K562 (cell line): ENCODE data around the gene OTOGL. TPM values are rescaled to one million over a fixed set of nuclear protein-coding genes. Genes with fewer than 3 reads are reported as not detected.

Experiments
- ATAC-seq: fragments of 200-7000 bp; cut with Tn5 transposase; 3 replicates; pipeline ENCODE4 v1.9.1; 2020; ENCODE audit warnings: moderate library complexity
- BruUV-seq: library from RNA; stranded (reverse); fragments of 400-500 nt; replicated peaks from 2 replicates; lab custom pipeline; 2021; lab: Mats Ljungman, UMichigan
- CTCF ChIA-PET: fragments of 300-600 bp; formaldehyde crosslinking; extraction: SDS; loops from one replicate; lab custom pipeline; 2021; ENCODE audit warnings: low intra/inter-chr PET ratio; lab: Yijun Ruan, JAX
- POLR2A ChIA-PET: fragments of 300-600, 350-650 bp; sonication (Branson Sonifier 250); formaldehyde crosslinking; extraction: SDS; loops from one replicate; lab custom pipeline; 2021; ENCODE audit warnings: antibody characterized with exemption, inconsistent platforms; lab: Yijun Ruan, JAX
- DNase-seq, 4 experiments: peaks; one replicate each; pipeline versions ENCODE4 v3.0.0 to v3.0.0-alpha.2; 2011 to 2018; ENCODE audit warnings: low spot score in 3 of 4, mixed read lengths in 3 of 4; ENCODE audit errors: extremely low read depth in 1 of 4
- FAIRE-seq: peaks from 2 replicates; lab custom pipeline; 2011; peaks lifted over from hg19 to GRCh38; lab: Jason Lieb, UNC
- H2AFZ ChIP-seq: 2 replicates; pipeline ENCODE4 v1.6.0; 2011; ENCODE audit warnings: low read depth, low read length, control low read depth, inconsistent platforms
- H3K27ac ChIP-seq: fragments of 200-600 bp; 3 replicates; pipeline ENCODE4 v1.8.0; 2011; ENCODE audit warnings: low read depth, mild to moderate bottlenecking, control low read depth, inconsistent platforms, low read length, moderate library complexity, mixed read lengths; ENCODE audit errors: extremely low read depth
- H3K27me3 ChIP-seq, 2 experiments: fragments of 300-600 bp in 1 of 2; 2 replicates in 1 of 2; 3 replicates in 1 of 2; pipeline versions ENCODE4 v1.6.0 to v1.8.0; 2011; ENCODE audit warnings: inconsistent platforms in 2 of 2, low read length in 2 of 2, mild to moderate bottlenecking in 1 of 2, mixed read lengths in 1 of 2, moderate library complexity in 1 of 2; ENCODE audit not compliant: control insufficient read depth in 2 of 2, insufficient read depth in 2 of 2
- H3K36me3 ChIP-seq: fragments of 300-600 bp; 3 replicates; pipeline ENCODE4 v1.8.0; 2011; ENCODE audit warnings: mild to moderate bottlenecking, low read length, inconsistent platforms; ENCODE audit not compliant: control insufficient read depth, insufficient read depth
- H3K4me1 ChIP-seq, 2 experiments: fragments of 200-600 bp in 1 of 2; replicated peaks in 1 of 2; 2 replicates in 1 of 2; 3 replicates in 1 of 2; pipeline versions ENCODE4 v1.5.1 to v1.8.0; 2011; ENCODE audit warnings: inconsistent platforms in 2 of 2, low read length in 2 of 2, mild to moderate bottlenecking in 1 of 2, mixed read lengths in 1 of 2, moderate library complexity in 1 of 2; ENCODE audit not compliant: control insufficient read depth in 2 of 2, insufficient read depth in 2 of 2
- H3K4me2 ChIP-seq: 2 replicates; pipeline ENCODE4 v1.6.1; 2011; ENCODE audit warnings: low read length, control low read depth, inconsistent platforms, mixed read lengths; ENCODE audit not compliant: insufficient read depth
- H3K4me3 ChIP-seq: fragments of 200-600 bp; sonication (generic), shearing (Covaris generic); 2 replicates; pipeline ENCODE4 v1.5.1; 2016; ENCODE audit warnings: control low read depth, inconsistent platforms
- H3K79me2 ChIP-seq: fragments of 200-600 bp; 3 replicates; pipeline ENCODE4 v1.8.0; 2011; ENCODE audit warnings: low read length, inconsistent platforms; ENCODE audit not compliant: control insufficient read depth, insufficient read depth
- H3K9ac ChIP-seq, 2 experiments: 2 replicates each; pipeline versions ENCODE4 v1.6.0 to v1.6.1; 2011; ENCODE audit warnings: low read depth in 2 of 2, low read length in 2 of 2, control low read depth in 1 of 2, inconsistent platforms in 1 of 2, mild to moderate bottlenecking in 1 of 2, mixed read lengths in 1 of 2; ENCODE audit not compliant: insufficient read depth in 1 of 2
- H3K9me1 ChIP-seq: one replicate; pipeline ENCODE4 v1.6.0; 2011; ENCODE audit warnings: inconsistent platforms, mild to moderate bottlenecking, low read length, moderate library complexity; ENCODE audit not compliant: control insufficient read depth, insufficient read depth
- H3K9me3 ChIP-seq: replicated peaks from 2 replicates; pipeline ENCODE4 v1.5.1; 2011; ENCODE audit warnings: low read depth, low read length, inconsistent platforms; ENCODE audit not compliant: control insufficient read depth, insufficient read depth
- H4K20me1 ChIP-seq: replicated peaks from 2 replicates; pipeline ENCODE4 v1.6.1; 2011; ENCODE audit warnings: low read length, inconsistent platforms, mixed read lengths; ENCODE audit not compliant: control insufficient read depth, insufficient read depth
- BRF1 ChIP-seq: IDR thresholded peaks from 3 replicates; pipeline ENCODE4 v1.6.1; 2011; ENCODE audit warnings: borderline replicate concordance, mild to moderate bottlenecking; ENCODE audit not compliant: insufficient read length; ENCODE audit errors: extremely low read depth
- CHCHD3 ChIP-seq: fragments of 250-450 bp; sonication (Bioruptor Pico); IDR thresholded peaks from 2 replicates; pipeline ENCODE4 v2.1.2; 2022; ENCODE audit warnings: mild to moderate bottlenecking
- GATAD2B ChIP-seq: fragments of 450-650 bp; IDR thresholded peaks from 2 replicates; pipeline ENCODE4 v1.6.1; 2017; ENCODE audit warnings: mild to moderate bottlenecking, borderline replicate concordance
- HMG20B ChIP-seq: fragments of 250-450 bp; sonication (Bioruptor Pico); IDR thresholded peaks from 2 replicates; pipeline ENCODE4 v1.5.0; 2021; ENCODE audit warnings: mild to moderate bottlenecking
- KDM5B ChIP-seq: fragments of 200-600 bp; sonication (generic); IDR thresholded peaks from 2 replicates; pipeline ENCODE4 v1.6.1; 2012; ENCODE audit warnings: low read depth, mild to moderate bottlenecking, moderate library complexity, low read length, control low read depth, inconsistent platforms; ENCODE audit not compliant: insufficient replicate concordance
- NR4A1 ChIP-seq, 2 experiments: fragments of 250-450 bp in 1 of 2; fragments of 450-650 bp in 1 of 2; sonication (Bioruptor Pico) in 1 of 2; IDR thresholded peaks; 2 replicates each; pipeline versions ENCODE4 v1.4.0 to v1.6.1; 2016 to 2020; ENCODE audit warnings: mild to moderate bottlenecking in 2 of 2, missing compliant biosample characterization in 1 of 2, missing genetic modification characterization in 1 of 2, moderate library complexity in 1 of 2
- SUPT5H ChIP-seq: fragments of 450-650 bp; IDR thresholded peaks from 2 replicates; pipeline ENCODE4 v1.6.1; 2016
- ZNF561 ChIP-seq: fragments of 450-650 bp; formaldehyde crosslinking; conservative IDR thresholded peaks from 2 replicates; pipeline ENCODE4 v1.4.0; 2020; ENCODE audit warnings: mild to moderate bottlenecking, moderate library complexity
- in situ Hi-C: fragments of 300-500 bp; cut with MboI; formaldehyde crosslinking; loops from 4 replicates; pipeline ENCODE4 v1.15.0; 2018; ENCODE audit warnings: inconsistent platforms, mixed read lengths
- intact Hi-C: fragments of 100-400 bp; cut with micrococcal nuclease; formaldehyde crosslinking; loops from 2 replicates; pipeline ENCODE4 v1.14.2; 2022
- polyA plus RNA-seq, 8 experiments: library from polyadenylated mRNA; depleted of rRNA in 4 of 8; stranded (reverse) in 5 of 8; unstranded in 3 of 8; fragments of >200 nt; fragmentation: Nextera tagmentation in 2 of 8; fragmentation: Illumina TruSeq in 1 of 8; extraction: Ambion mirVana in 2 of 8; extraction: Trizol in 1 of 8; gene quantifications; 2 replicates each; pipeline versions ENCODE4 v1.2.1 to v1.2.3, GENCODE V29; 2011 to 2014; ENCODE audit warnings: inconsistent platforms in 1 of 8, missing spikeins in 1 of 8
- total RNA-seq, 7 experiments: library from RNA; depleted of rRNA in 6 of 7; stranded (reverse); fragments of >200 nt in 6 of 7; fragmentation: Illumina TruSeq in 2 of 7; extraction: Trizol in 2 of 7; gene quantifications; 2 replicates each; pipeline versions ENCODE4 v1.2.1 to v1.2.3, GENCODE V29; 2011 to 2021; ENCODE audit warnings: low replicate concordance in 1 of 7
- TF ChIP-seq, protein P1 (sequence below): fragments of 250-450 bp; sonication (Bioruptor Pico); IDR thresholded peaks from 2 replicates; pipeline ENCODE4 v1.5.0; 2021
- TF ChIP-seq, protein P2 (sequence below): fragments of 250-450 bp; sonication (Bioruptor Pico); IDR thresholded peaks from 2 replicates; pipeline ENCODE4 v1.4.0; 2020; ENCODE audit warnings: mild to moderate bottlenecking, moderate library complexity, borderline replicate concordance
- TF ChIP-seq, protein P3 (sequence below), 2 experiments: fragments of 150-350 bp in 1 of 2; IDR thresholded peaks; 2 replicates each; pipeline ENCODE4 v1.6.1; 2012 to 2016; ENCODE audit warnings: low read depth in 2 of 2, low read length in 2 of 2, mild to moderate bottlenecking in 1 of 2, moderate library complexity in 1 of 2
- TF ChIP-seq, protein P4 (sequence below), 2 experiments: fragments of 200-800 bp in 1 of 2; sonication (Bioruptor generic) in 1 of 2; sonication (generic) in 1 of 2; formaldehyde crosslinking in 1 of 2; IDR thresholded peaks in 1 of 2; conservative IDR thresholded peaks in 1 of 2; 2 replicates each; pipeline versions ENCODE4 v1.5.0 to v1.6.1; 2016 to 2020; ENCODE audit warnings: missing compliant biosample characterization in 1 of 2, missing genetic modification characterization in 1 of 2, missing genetic modification reagents in 1 of 2

Gene OTOGL
- total and polyA plus RNA-seq, 9 of the 15 experiments (the other 6 are each of a cell fraction or from before 2014, with no cell fraction given) = 0.02 to 0.03 TPM; not detected in 7

DNA sequence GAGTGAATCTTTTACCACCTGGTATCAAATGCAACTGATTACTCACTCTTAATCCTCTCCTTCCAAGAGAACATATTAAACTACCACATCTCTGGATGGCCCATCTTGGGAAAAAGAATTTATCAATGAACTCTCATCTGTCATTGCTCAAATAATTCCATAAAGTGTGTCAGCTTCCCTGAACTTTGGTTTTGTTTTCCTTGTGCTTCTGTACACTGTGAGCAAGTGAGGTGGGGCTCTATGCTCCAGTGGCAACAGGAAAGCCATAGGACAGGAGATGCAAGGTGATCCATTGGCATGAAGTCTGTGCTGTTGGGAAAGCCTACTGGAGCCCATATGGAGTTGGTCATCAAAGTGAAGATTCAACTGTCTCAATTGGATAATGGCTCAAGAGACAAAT, 17.4 kb downstream of the OTOGL start:
- no peak overlapping the region for H3K27ac ChIP-seq
- POLR2A ChIA-PET = no interaction called here
- no TSS peak for BruUV-seq
- no peak for TF ChIP-seq BRF1
- no peak for TF ChIP-seq HMG20B
- TF ChIP-seq, protein P1, sequence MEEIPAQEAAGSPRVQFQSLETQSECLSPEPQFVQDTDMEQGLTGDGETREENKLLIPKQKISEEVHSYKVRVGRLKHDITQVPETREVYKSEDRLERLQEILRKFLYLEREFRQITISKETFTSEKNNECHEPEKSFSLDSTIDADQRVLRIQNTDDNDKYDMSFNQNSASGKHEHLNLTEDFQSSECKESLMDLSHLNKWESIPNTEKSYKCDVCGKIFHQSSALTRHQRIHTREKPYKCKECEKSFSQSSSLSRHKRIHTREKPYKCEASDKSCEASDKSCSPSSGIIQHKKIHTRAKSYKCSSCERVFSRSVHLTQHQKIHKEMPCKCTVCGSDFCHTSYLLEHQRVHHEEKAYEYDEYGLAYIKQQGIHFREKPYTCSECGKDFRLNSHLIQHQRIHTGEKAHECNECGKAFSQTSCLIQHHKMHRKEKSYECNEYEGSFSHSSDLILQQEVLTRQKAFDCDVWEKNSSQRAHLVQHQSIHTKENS (CRISPR knock-in tag) = no peak
- TF ChIP-seq ZNF561 (CRISPR knock-in tag) = no peak
- TF ChIP-seq NR4A1 (CRISPR knock-in tag; IDR thresholded peaks at IDR 0.05) = no peak
- no peak for TF ChIP-seq NR4A1 (tag; IDR thresholded peaks at IDR 0.05)
- TF ChIP-seq GATAD2B = no peak
- TF ChIP-seq, protein P2, sequence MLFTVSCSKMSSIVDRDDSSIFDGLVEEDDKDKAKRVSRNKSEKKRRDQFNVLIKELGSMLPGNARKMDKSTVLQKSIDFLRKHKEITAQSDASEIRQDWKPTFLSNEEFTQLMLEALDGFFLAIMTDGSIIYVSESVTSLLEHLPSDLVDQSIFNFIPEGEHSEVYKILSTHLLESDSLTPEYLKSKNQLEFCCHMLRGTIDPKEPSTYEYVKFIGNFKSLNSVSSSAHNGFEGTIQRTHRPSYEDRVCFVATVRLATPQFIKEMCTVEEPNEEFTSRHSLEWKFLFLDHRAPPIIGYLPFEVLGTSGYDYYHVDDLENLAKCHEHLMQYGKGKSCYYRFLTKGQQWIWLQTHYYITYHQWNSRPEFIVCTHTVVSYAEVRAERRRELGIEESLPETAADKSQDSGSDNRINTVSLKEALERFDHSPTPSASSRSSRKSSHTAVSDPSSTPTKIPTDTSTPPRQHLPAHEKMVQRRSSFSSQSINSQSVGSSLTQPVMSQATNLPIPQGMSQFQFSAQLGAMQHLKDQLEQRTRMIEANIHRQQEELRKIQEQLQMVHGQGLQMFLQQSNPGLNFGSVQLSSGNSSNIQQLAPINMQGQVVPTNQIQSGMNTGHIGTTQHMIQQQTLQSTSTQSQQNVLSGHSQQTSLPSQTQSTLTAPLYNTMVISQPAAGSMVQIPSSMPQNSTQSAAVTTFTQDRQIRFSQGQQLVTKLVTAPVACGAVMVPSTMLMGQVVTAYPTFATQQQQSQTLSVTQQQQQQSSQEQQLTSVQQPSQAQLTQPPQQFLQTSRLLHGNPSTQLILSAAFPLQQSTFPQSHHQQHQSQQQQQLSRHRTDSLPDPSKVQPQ (CRISPR knock-in tag) = no peak
- TF ChIP-seq, protein P3, sequence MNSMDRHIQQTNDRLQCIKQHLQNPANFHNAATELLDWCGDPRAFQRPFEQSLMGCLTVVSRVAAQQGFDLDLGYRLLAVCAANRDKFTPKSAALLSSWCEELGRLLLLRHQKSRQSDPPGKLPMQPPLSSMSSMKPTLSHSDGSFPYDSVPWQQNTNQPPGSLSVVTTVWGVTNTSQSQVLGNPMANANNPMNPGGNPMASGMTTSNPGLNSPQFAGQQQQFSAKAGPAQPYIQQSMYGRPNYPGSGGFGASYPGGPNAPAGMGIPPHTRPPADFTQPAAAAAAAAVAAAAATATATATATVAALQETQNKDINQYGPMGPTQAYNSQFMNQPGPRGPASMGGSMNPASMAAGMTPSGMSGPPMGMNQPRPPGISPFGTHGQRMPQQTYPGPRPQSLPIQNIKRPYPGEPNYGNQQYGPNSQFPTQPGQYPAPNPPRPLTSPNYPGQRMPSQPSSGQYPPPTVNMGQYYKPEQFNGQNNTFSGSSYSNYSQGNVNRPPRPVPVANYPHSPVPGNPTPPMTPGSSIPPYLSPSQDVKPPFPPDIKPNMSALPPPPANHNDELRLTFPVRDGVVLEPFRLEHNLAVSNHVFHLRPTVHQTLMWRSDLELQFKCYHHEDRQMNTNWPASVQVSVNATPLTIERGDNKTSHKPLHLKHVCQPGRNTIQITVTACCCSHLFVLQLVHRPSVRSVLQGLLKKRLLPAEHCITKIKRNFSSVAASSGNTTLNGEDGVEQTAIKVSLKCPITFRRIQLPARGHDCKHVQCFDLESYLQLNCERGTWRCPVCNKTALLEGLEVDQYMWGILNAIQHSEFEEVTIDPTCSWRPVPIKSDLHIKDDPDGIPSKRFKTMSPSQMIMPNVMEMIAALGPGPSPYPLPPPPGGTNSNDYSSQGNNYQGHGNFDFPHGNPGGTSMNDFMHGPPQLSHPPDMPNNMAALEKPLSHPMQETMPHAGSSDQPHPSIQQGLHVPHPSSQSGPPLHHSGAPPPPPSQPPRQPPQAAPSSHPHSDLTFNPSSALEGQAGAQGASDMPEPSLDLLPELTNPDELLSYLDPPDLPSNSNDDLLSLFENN (IDR thresholded peaks at IDR 0.05; ENCODE audit: low read depth in 2 of 2, low read length in 2 of 2) = no peak
- TF ChIP-seq, protein P4, sequence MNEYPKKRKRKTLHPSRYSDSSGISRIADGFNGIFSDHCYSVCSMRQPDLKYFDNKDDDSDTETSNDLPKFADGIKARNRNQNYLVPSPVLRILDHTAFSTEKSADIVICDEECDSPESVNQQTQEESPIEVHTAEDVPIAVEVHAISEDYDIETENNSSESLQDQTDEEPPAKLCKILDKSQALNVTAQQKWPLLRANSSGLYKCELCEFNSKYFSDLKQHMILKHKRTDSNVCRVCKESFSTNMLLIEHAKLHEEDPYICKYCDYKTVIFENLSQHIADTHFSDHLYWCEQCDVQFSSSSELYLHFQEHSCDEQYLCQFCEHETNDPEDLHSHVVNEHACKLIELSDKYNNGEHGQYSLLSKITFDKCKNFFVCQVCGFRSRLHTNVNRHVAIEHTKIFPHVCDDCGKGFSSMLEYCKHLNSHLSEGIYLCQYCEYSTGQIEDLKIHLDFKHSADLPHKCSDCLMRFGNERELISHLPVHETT (CRISPR knock-in tag; conservative IDR thresholded peaks at IDR 0.05 in 1 of 2, IDR thresholded peaks at IDR 0.05 in 1 of 2) = no peak
- no peak for TF ChIP-seq KDM5B
- no peak for TF ChIP-seq CHCHD3
- no peak for TF ChIP-seq SUPT5H

More for the DNA sequence above, 17.4 kb downstream of the OTOGL start:
- Histone ChIP-seq H3K4me3 (no peak overlapping the region), H4K20me1 (no peaks in the 10 kb centered on the region), H3K36me3 (no peaks in the 10 kb centered on the region), H3K4me2 (no peak overlapping the region), H3K9ac (no peak overlapping the region), H2AFZ (no peak overlapping the region), H3K9me1 (no peaks in the 10 kb centered on the region), H3K9me3 (no peaks in the 10 kb centered on the region), H3K27me3 (no peaks in the 10 kb centered on the region), H3K4me1 (no peaks in the 10 kb centered on the region), H3K79me2 (no peaks in the 10 kb centered on the region)
- ATAC-seq = no peak
- DNase-seq = no peak
- FAIRE-seq = no peak
- intact Hi-C loops = no loop called here
- in situ Hi-C loops = no loop called here
- CTCF ChIA-PET = no interaction called here
